Mesodermal cell (in vitro differentiated cells): Measurements from ENCODE around the gene RAET1L.
"Not testable (repeated sequence)": the region's sequence is repeated elsewhere in the genome, so short reads cannot be mapped to it uniquely, and the experiment has no call there.

Source experiments
- H3K27ac ChIP-seq: 2 replicates; pipeline ENCODE4 v1.7.0; 2013; ENCODE audit warnings: mild to moderate bottlenecking, low read depth, low read length, moderate library complexity; ENCODE audit not compliant: severe bottlenecking
- H3K36me3 ChIP-seq: 2 replicates; pipeline ENCODE4 v1.7.1; 2013; ENCODE audit warnings: mild to moderate bottlenecking, low read length, moderate library complexity; ENCODE audit not compliant: control insufficient read depth, insufficient read depth
- H3K4me1 ChIP-seq: one replicate; pipeline ENCODE4 v1.7.1; 2013; ENCODE audit warnings: mild to moderate bottlenecking, low read length; ENCODE audit not compliant: insufficient read depth, control insufficient read depth, poor library complexity, severe bottlenecking
- H3K4me3 ChIP-seq: 2 replicates; pipeline ENCODE4 v1.7.0; 2013; ENCODE audit warnings: low read length, control low read depth, mild to moderate bottlenecking; ENCODE audit not compliant: insufficient read depth, poor library complexity, severe bottlenecking; ENCODE audit errors: extremely low read depth
- H3K9me3 ChIP-seq: 2 replicates; pipeline ENCODE4 v1.7.1; 2013; ENCODE audit warnings: mild to moderate bottlenecking, low read length, moderate library complexity; ENCODE audit not compliant: control insufficient read depth
- WGBS, 2 experiments: methylation state at CpG; one replicate each; pipeline ENCODE4 v1.1.5; 2013; ENCODE audit warnings: missing lambda C conversion rate in 2 of 2; ENCODE audit not compliant: insufficient coverage in 2 of 2; 5-methylcytosine and 5-hydroxymethylcytosine counted together

RAET1L gene

GRCh38 chr6:150029276-150029675, 3.9 kb upstream of the RAET1L start:
- no peak overlapping the region for H3K4me3 ChIP-seq
- no peak overlapping the region for H3K27ac ChIP-seq
- 72 to 90% methylated on average over 3 of the region's 7 CpGs for WGBS, 2 experiments

GRCh38 chr6:150028799-150029198, 3.5 kb upstream of the RAET1L start:
- Histone ChIP-seq H3K36me3 (no peaks in the 10 kb centered on the region), H3K27ac (no peak overlapping the region), H3K9me3 (no peaks in the 10 kb centered on the region), H3K4me3 (no peak overlapping the region), H3K4me1 (peaks cover 2% of the 10 kb centered on the region)
- WGBS, 2 experiments: 87 to 92% methylated on average over 4 to 8 of the region's 8 CpGs

More at GRCh38 chr6:150029276-150029675, 3.9 kb upstream of the RAET1L start:
- H3K4me1 ChIP-seq: peaks cover 2% of the 10 kb centered on the region
- H3K36me3 ChIP-seq: no peaks in the 10 kb centered on the region
- H3K9me3 ChIP-seq: no peaks in the 10 kb centered on the region

- Histone ChIP-seq H3K4me3 (no peak overlapping the region), H3K4me1 (peaks cover 2% of the 10 kb centered on the region), H3K27ac (no peak overlapping the region), H3K9me3 (no peaks in the 10 kb centered on the region), H3K36me3 (no peaks in the 10 kb centered on the region)
- WGBS, 2 experiments: 79 to 95% methylated on average over 4 of the region's 6 CpGs
Observed at GRCh38 chr6:150027806-150028565, 2.7 kb upstream of the RAET1L start.

DNA sequence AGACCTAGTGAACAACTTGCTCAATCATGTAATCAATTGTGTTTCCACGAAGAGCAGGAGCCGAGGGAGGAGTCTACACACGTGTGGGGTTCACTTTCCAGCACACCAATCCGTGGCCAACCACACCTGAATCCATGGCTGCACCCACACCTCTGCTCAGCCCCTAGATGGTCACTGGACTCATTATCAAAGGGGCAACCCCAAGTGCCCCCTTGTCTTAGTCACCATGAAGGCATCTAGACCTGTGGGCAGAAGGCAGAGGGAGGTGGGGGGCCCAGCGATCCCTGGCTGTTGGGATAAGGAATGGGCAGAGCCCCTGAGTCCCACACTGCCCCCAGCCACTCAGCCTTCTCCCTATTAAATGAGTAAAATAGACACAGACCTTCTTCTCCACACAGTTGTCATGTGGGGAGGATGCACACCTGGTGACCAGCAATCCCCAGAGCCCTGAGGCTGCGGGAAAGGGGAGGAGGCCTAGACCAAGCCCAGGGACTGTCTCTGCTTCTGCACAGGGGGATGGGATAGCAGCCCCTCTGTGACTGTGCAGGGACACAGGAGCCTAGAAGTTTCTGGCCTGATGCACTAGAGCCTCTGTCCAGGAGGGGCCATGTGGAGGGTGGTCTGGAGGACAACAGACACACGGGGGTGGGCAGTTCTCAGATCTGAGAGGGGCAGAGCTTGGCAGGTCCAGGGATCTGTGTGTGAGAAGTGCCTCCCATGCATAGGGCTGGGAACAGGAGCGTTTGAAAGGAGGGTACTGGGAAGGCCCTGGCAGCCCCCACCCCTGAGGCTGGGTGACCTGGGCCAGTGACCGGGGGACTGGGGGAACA, 1.9 kb upstream of the RAET1L start:
- Histone ChIP-seq H3K4me1 (peaks cover 2% of the 10 kb centered on the region), H3K27ac (no peak overlapping the region), H3K9me3 (no peaks in the 10 kb centered on the region), H3K4me3 (no peak overlapping the region), H3K36me3 (no peaks in the 10 kb centered on the region)
- WGBS, 2 experiments: 84 to 88% methylated on average over 8 of the region's 9 CpGs

DNA sequence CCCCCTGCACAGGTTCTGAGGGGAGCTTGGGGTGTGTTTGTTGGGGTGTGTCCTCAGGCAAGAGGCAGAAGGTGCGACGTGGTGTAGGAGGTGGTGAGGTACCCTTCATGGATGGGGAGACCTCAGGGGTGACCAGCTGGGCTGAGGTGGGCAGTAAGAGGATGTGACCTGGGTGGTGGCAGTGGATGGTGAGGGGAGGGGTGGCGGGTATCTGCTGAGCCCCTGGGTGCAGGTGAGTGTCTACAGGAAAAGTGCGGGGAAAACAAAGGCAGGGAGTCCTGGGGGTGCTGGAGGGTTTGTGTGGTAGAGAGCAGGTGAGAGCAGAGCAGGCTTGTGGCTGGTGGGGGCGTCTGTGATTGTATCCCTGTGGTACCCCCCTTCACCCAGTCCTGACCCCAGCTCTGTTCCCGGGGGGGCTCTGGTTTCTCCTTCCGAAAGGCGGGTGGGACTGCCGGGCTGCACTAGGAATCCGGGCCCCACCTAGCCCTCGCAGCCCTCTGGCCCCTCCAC, 631 bp downstream of the RAET1L start:
- Histone ChIP-seq H3K4me3 (no peak overlapping the region), H3K9me3 (no peaks in the 10 kb centered on the region), H3K27ac (no peak overlapping the region), H3K4me1 (peaks cover 2% of the 10 kb centered on the region), H3K36me3 (no peaks in the 10 kb centered on the region)
- WGBS, 2 experiments: 83 to 91% methylated on average over 7 to 11 of the region's 11 CpGs

GRCh38 chr6:150024021-150024420, 1.3 kb downstream of the RAET1L start:
- not testable (repeated sequence) for H3K36me3 ChIP-seq, H3K4me1 ChIP-seq, H3K27ac ChIP-seq, H3K4me3 ChIP-seq, H3K9me3 ChIP-seq
- WGBS, 2 experiments: 86% methylated on average over 1 of the region's 2 CpGs; no CpG with 5 or more reads in 1 of the 2 experiments

GRCh38 chr6:150021870-150022269, 3.5 kb downstream of the RAET1L start:
- H3K4me3 ChIP-seq, H3K4me1 ChIP-seq, H3K27ac ChIP-seq, H3K36me3 ChIP-seq, H3K9me3 ChIP-seq: not testable (repeated sequence)
- WGBS, 2 experiments: no CpG with 5 or more reads among the region's 6 CpGs

DNA sequence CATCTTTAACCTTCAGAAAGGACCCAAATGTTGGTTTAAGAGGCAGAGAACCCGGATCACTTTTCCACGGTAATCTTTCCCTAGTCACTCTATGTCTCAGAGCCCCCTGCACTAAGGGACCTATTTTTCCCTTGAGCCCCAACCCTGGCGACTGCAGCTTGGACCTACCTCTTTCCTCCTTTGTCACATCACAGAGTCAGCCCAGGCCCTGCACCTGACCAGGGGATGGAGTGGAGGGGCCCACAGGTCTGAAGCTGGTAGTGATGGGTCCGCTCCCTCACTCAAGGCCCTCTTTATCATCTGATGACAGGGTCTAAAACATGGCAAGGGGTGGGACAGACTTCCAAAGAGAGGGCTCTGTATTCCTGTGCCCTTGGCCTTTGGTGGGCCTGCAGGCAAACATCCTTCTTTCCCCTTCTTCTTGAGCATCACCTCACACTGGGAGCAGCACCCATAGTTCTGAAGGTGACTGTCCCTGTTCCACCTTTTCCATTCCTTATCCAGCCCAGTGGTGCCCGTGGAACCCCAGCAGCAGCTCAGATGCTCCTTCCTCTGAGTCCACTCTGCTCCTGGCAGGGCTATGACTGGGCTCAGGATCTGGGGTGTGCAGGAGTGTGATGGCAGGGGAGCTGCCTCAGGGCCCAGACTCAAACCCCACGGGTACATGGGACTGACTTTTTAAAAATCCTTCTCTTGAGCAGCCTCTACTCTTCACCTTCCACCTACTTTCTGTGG, 6.3 kb downstream of the RAET1L start:
- 44 to 46% methylated on average over 4 of the region's 6 CpGs for WGBS, 2 experiments
- H3K9me3 ChIP-seq: no peaks in the 10 kb centered on the region

DNA sequence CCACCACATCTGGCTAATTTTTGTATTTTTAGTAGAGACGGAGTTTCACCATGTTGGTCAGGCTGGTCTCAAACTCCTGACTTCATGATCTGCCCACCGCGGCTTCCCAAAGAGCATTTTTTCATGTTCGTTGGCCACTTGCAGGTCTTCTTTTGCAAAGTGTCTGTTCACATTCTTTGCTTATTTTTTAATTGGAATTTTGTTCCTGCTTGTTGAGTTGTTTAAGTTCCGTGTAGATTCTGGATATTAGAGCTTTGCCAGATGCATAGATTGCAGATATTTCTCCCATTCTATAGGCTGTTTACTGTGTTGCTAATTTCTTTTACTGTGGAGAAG, 8.2 kb downstream of the RAET1L start:
- not testable (repeated sequence) for H3K4me3 ChIP-seq, H3K9me3 ChIP-seq, H3K4me1 ChIP-seq, H3K27ac ChIP-seq, H3K36me3 ChIP-seq
- 7% methylated on average over 3 to 4 of the region's 5 CpGs for WGBS, 2 experiments

More for the DNA sequence above, 6.3 kb downstream of the RAET1L start:
- no peaks in the 10 kb centered on the region for H3K36me3 ChIP-seq
- H3K4me1 ChIP-seq: no peaks in the 10 kb centered on the region
- no peak overlapping the region for H3K4me3 ChIP-seq
- H3K27ac ChIP-seq: no peak overlapping the region

GRCh38 chr6:150016324-150017185, 8.8 kb downstream of the RAET1L start:
- WGBS, 2 experiments: 32 to 35% methylated on average over 4 to 6 of the region's 6 CpGs
- Histone ChIP-seq H3K4me3 (no peak overlapping the region), H3K4me1 (no peaks in the 10 kb centered on the region), H3K27ac (no peak overlapping the region), H3K36me3 (no peaks in the 10 kb centered on the region), H3K9me3 (no peaks in the 10 kb centered on the region)
